HepG2 (cell line): ENCODE results near the gene ANKRD44. TPM values are rescaled to one million over a fixed set of nuclear protein-coding genes. Genes with fewer than 3 reads are reported as not detected.

Experiments
- ATAC-seq: fragments of 200-7000 bp; cut with Tn5 transposase; 3 replicates; pipeline ENCODE4 v1.9.1; 2020; ENCODE audit warnings: mild to moderate bottlenecking, moderate library complexity
- BruUV-seq: library from RNA; stranded (reverse); fragments of 400-500 nt; replicated peaks from 2 replicates; lab custom pipeline; 2021; lab: Mats Ljungman, UMichigan
- CTCF ChIA-PET: fragments of 300-600 bp; formaldehyde crosslinking; extraction: SDS; loops from one replicate; lab custom pipeline; 2021; ENCODE audit warnings: low total read pairs, inconsistent platforms, low intra/inter-chr PET ratio; lab: Yijun Ruan, JAX
- POLR2A ChIA-PET: fragments of 350-600 bp; sonication (Branson Sonifier 250); formaldehyde crosslinking; loops from one replicate; lab custom pipeline; 2020; ENCODE audit warnings: antibody characterized with exemption, inconsistent platforms; lab: Yijun Ruan, JAX
- DNase-seq: peaks from one replicate; pipeline ENCODE4 v3.0.0-alpha.2; 2015; ENCODE audit warnings: low spot score
- FAIRE-seq: peaks from 3 replicates; lab custom pipeline; 2011; peaks lifted over from hg19 to GRCh38; lab: Jason Lieb, UNC
- H2AFZ ChIP-seq: one replicate; pipeline ENCODE4 v1.6.1; 2011; ENCODE audit warnings: low read length, inconsistent platforms
- H3K27ac ChIP-seq: fragments of 300-600 bp; 3 replicates; pipeline ENCODE4 v1.8.0; 2011; ENCODE audit warnings: mixed run types, mild to moderate bottlenecking, mixed read lengths, low read length, inconsistent platforms; ENCODE audit not compliant: insufficient read depth; ENCODE audit errors: extremely low read length
- H3K27me3 ChIP-seq, 2 experiments: fragments of 200-600 bp in 1 of 2; 2 replicates in 1 of 2; 3 replicates in 1 of 2; pipeline versions ENCODE4 v1.6.0 to v1.8.0; 2011; ENCODE audit warnings: low read length in 2 of 2, mild to moderate bottlenecking in 2 of 2, moderate library complexity in 2 of 2, inconsistent platforms in 1 of 2; ENCODE audit not compliant: insufficient read depth in 2 of 2, control insufficient read depth in 1 of 2
- H3K36me3 ChIP-seq, 2 experiments: fragments of 200-600 bp in 1 of 2; replicated peaks in 1 of 2; 2 replicates in 1 of 2; 3 replicates in 1 of 2; pipeline versions ENCODE4 v1.5.1 to v1.8.0; 2011; ENCODE audit warnings: low read length in 2 of 2, inconsistent platforms in 1 of 2; ENCODE audit not compliant: insufficient read depth in 2 of 2, control insufficient read depth in 1 of 2
- H3K4me1 ChIP-seq: 2 replicates; pipeline ENCODE4 v1.5.1; 2012; ENCODE audit warnings: low read length, inconsistent platforms; ENCODE audit not compliant: insufficient read depth
- H3K4me2 ChIP-seq: 2 replicates; pipeline ENCODE4 v1.6.0; 2011; ENCODE audit warnings: low read depth, low read length, inconsistent platforms
- H3K4me3 ChIP-seq, 3 experiments: fragments of 200-600 bp in 1 of 3; sonication (generic), shearing (Covaris generic) in 1 of 3; replicated peaks in 1 of 3; 2 replicates each; pipeline ENCODE4 v1.5.1; 2011 to 2016; ENCODE audit warnings: low read length in 3 of 3, inconsistent platforms in 2 of 3, low read depth in 2 of 3, mild to moderate bottlenecking in 2 of 3, control low read depth in 1 of 3, mixed read lengths in 1 of 3; ENCODE audit not compliant: insufficient read depth in 1 of 3
- H3K79me2 ChIP-seq: one replicate; pipeline ENCODE4 v1.6.1; 2011; ENCODE audit warnings: low read length, inconsistent platforms; ENCODE audit not compliant: insufficient read depth
- H3K9ac ChIP-seq: 2 replicates; pipeline ENCODE4 v1.6.0; 2011; ENCODE audit warnings: mild to moderate bottlenecking, low read depth, low read length, inconsistent platforms; ENCODE audit not compliant: insufficient read depth
- H3K9me3 ChIP-seq: 2 replicates; pipeline ENCODE4 v1.5.1; 2012; ENCODE audit warnings: mild to moderate bottlenecking, low read length
- H4K20me1 ChIP-seq: 2 replicates; pipeline ENCODE4 v1.6.0; 2011; ENCODE audit warnings: inconsistent platforms, mild to moderate bottlenecking, low read length, moderate library complexity; ENCODE audit not compliant: insufficient read depth
- CEBPZ ChIP-seq: IDR thresholded peaks from 2 replicates; pipeline ENCODE4 v1.6.1; 2012; ENCODE audit warnings: low read length, improper control_type of control experiment
- FOSL2 ChIP-seq: sonication (generic); formaldehyde crosslinking; IDR thresholded peaks from 2 replicates; pipeline ENCODE4 v1.4.0; 2020; ENCODE audit warnings: missing genetic modification reagents
- MED8 ChIP-seq: sonication (generic); formaldehyde crosslinking; IDR thresholded peaks from 2 replicates; pipeline ENCODE4 v1.8.1; 2023; ENCODE audit warnings: mild to moderate bottlenecking, missing genetic modification reagents; ENCODE audit not compliant: insufficient replicate concordance
- MEF2D ChIP-seq: sonication (generic); formaldehyde crosslinking; IDR thresholded peaks from 2 replicates; pipeline ENCODE4 v1.5.1; 2020; ENCODE audit warnings: mild to moderate bottlenecking, missing genetic modification reagents
- MEIS2 ChIP-seq: sonication (generic); formaldehyde crosslinking; IDR thresholded peaks from 2 replicates; pipeline ENCODE4 v1.9.0; 2021; ENCODE audit warnings: mild to moderate bottlenecking, missing genetic modification reagents
- NCOR1 ChIP-seq: fragments of 200-600 bp; sonication (generic); IDR thresholded peaks from 2 replicates; pipeline ENCODE4 v1.7.0; 2017; ENCODE audit warnings: antibody characterized with exemption, low read length, borderline replicate concordance
- NR3C1 ChIP-seq: sonication (generic); formaldehyde crosslinking; IDR thresholded peaks from 2 replicates; pipeline ENCODE4 v1.4.0; 2020; ENCODE audit warnings: missing genetic modification reagents
- SIX1 ChIP-seq: sonication (generic); formaldehyde crosslinking; IDR thresholded peaks from 2 replicates; pipeline ENCODE4 v1.4.0; 2020; ENCODE audit warnings: missing genetic modification reagents, borderline replicate concordance
- SNRNP70 ChIP-seq: fragments of 200-400 bp; formaldehyde crosslinking; IDR thresholded peaks from 2 replicates; pipeline ENCODE4 v1.6.1; 2017; ENCODE audit warnings: mild to moderate bottlenecking, low read depth, low read length, moderate library complexity
- SOX5 ChIP-seq: IDR thresholded peaks from 2 replicates; pipeline ENCODE4 v1.6.1; 2016; ENCODE audit warnings: borderline replicate concordance
- ZNF17 ChIP-seq: sonication (generic); formaldehyde crosslinking; IDR thresholded peaks from 2 replicates; pipeline ENCODE4 v1.5.0; 2020; ENCODE audit warnings: mild to moderate bottlenecking, missing genetic modification reagents
- ZNF383 ChIP-seq: sonication (generic); formaldehyde crosslinking; IDR thresholded peaks from 2 replicates; pipeline ENCODE4 v1.4.0; 2020; ENCODE audit warnings: missing genetic modification reagents, mild to moderate bottlenecking, borderline replicate concordance
- ZNF772 ChIP-seq: sonication (generic); formaldehyde crosslinking; IDR thresholded peaks from 2 replicates; pipeline ENCODE4 v1.5.0; 2020; ENCODE audit warnings: mild to moderate bottlenecking, missing genetic modification reagents
- ZNF83 ChIP-seq: sonication (generic); formaldehyde crosslinking; IDR thresholded peaks from 2 replicates; pipeline ENCODE4 v1.4.0; 2020; ENCODE audit warnings: missing genetic modification reagents, mild to moderate bottlenecking, borderline replicate concordance
- ZSCAN29 ChIP-seq: sonication (generic); formaldehyde crosslinking; conservative IDR thresholded peaks from 2 replicates; pipeline ENCODE4 v1.4.0; 2020; ENCODE audit warnings: mild to moderate bottlenecking, missing genetic modification reagents
- WGBS: methylation state at CpG from one replicate; pipeline ENCODE4 v1.1.6; 2017; ENCODE audit warnings: low lambda C conversion rate; 5-methylcytosine and 5-hydroxymethylcytosine counted together
- in situ Hi-C: cut with HindIII; loops from 2 replicates; pipeline ENCODE4 v1.10.0; 2017; ENCODE audit warnings: low pct_unique_long_range_greater_than_20kb; ENCODE audit not compliant: extremely low pct_ligation_motif_present
- intact Hi-C: fragments of 100-400 bp; cut with micrococcal nuclease; formaldehyde crosslinking; loops from one replicate; pipeline ENCODE4 v1.10.0; 2022; ENCODE audit not compliant: unreplicated experiment
- polyA plus RNA-seq, 8 experiments: library from polyadenylated mRNA; depleted of rRNA in 3 of 8; stranded (reverse) in 7 of 8; unstranded in 1 of 8; fragments of >200 nt; fragmentation: Illumina TruSeq in 4 of 8; extraction: Trizol in 4 of 8; gene quantifications; 2 replicates each; pipeline versions ENCODE4 v1.2.1 to v1.2.3, GENCODE V29; 2011 to 2016; ENCODE audit warnings: low read depth in 4 of 8, missing spikeins in 1 of 8, mixed read lengths in 1 of 8; ENCODE audit not compliant: insufficient read depth in 1 of 8
- total RNA-seq, 5 experiments: library from RNA; depleted of rRNA; stranded (reverse); fragments of >200 nt; fragmentation: Illumina TruSeq; extraction: Trizol; gene quantifications; 2 replicates each; pipeline ENCODE4 v1.2.3, GENCODE V29; 2016; ENCODE audit warnings: low read depth in 1 of 5
- TF ChIP-seq, protein P1 (sequence below), 2 experiments: fragments of 450-650 bp in 1 of 2; sonication (generic) in 1 of 2; formaldehyde crosslinking; IDR thresholded peaks; 2 replicates each; pipeline versions ENCODE4 v1.5.0 to v1.8.0; 2020 to 2022; ENCODE audit warnings: mild to moderate bottlenecking in 1 of 2, missing genetic modification reagents in 1 of 2
- TF ChIP-seq, protein P2 (sequence below): sonication (generic); formaldehyde crosslinking; IDR thresholded peaks from 2 replicates; pipeline ENCODE4 v1.8.1; 2022; ENCODE audit warnings: mild to moderate bottlenecking, missing genetic modification reagents

Gene ANKRD44
- total and polyA plus RNA-seq, 2 of the 13 experiments (the other 11 are each of a cell fraction or from before 2014, with no cell fraction given) = 0.04 to 0.11 TPM

DNA sequence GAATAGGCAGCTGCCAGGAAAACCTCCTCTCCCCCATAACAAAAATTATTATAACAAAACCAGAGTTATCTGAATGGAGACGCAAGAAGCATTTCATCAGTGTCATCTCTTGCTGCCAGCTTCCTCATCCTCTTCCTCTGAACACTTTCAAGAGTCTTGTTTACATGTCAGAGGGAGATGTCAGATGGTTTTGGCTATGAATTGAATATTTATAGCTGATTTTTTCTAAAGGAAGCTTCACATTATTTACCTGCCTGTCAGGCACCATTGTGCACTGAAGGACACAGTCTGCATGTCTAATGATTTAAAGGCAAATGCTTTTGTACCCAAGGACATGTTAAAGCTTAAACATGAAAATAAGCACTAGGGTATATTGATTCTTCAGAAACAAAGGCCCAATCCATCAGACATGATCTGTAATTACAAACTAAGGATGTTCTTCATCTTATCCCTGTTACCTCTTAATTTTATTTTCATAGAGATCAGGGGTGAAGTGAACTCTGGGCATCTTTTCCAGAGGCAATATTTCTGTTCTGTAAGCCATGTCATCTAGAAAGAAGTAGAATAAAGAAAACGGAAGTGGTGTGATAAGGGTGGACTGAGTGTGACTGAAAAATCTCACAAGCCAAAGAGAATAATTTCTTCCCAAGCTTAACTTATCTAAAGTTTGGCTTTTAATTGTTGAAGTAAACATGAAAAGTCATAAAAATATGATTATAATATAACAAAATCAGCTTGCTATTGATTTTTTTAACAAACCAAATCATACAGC is 168.7 kb downstream of the ANKRD44 start (continued):
- TF ChIP-seq NCOR1 (no peak), ZNF83 (CRISPR knock-in tag) (no peak), ZNF17 (CRISPR knock-in tag) (no peak), NR3C1 (CRISPR knock-in tag) (no peak), ZSCAN29 (CRISPR knock-in tag) (no peak), SNRNP70 (no peak), FOSL2 (CRISPR knock-in tag) (no peak)
- TF ChIP-seq, protein P1, sequence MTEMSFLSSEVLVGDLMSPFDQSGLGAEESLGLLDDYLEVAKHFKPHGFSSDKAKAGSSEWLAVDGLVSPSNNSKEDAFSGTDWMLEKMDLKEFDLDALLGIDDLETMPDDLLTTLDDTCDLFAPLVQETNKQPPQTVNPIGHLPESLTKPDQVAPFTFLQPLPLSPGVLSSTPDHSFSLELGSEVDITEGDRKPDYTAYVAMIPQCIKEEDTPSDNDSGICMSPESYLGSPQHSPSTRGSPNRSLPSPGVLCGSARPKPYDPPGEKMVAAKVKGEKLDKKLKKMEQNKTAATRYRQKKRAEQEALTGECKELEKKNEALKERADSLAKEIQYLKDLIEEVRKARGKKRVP (CRISPR knock-in tag; IDR thresholded peaks at IDR 0.05) = no peak

DNA sequence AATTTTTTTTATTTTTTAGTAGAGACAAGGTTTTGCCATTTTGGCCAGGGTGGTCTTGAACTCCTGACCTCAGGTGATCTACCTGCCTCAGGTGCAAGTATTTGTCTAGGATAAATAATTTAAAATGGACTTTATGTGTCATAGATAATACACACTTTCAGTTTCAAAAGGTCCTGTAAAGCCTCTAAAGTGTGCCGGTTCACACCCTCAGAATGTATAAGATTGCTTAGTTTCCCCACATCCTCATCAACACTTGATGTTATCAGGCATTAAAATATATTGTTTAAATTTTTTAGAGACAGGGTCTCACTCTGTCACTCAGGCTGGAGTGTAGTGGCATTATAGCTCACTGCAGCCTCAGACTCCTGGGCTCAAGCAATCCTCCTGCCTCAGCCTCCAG is 170.5 kb downstream of the ANKRD44 start:
- no peaks in the 10 kb centered on the region for H3K79me2 ChIP-seq
- in situ Hi-C loops (no loop called here), intact Hi-C loops (no loop called here)
- FAIRE-seq (no peak), DNase-seq (no peak), ATAC-seq (no peak)
- H3K4me1 ChIP-seq = no peaks in the 10 kb centered on the region
- ChIA-PET POLR2A (no interaction called here), CTCF (no interaction called here)
- H2AFZ ChIP-seq = no peak overlapping the region
- H3K9ac ChIP-seq = no peak overlapping the region
- no peaks in the 10 kb centered on the region for H3K9me3 ChIP-seq
- H3K36me3 ChIP-seq = no peaks in the 10 kb centered on the region
- no peak overlapping the region for H3K4me2 ChIP-seq
- BruUV-seq = no TSS peak
- no peaks in the 10 kb centered on the region; a peak in 1 of 5 replicates for H3K27me3 ChIP-seq
- no peak overlapping the region for H3K27ac ChIP-seq
- H4K20me1 ChIP-seq = no peaks in the 10 kb centered on the region
- WGBS = 89% methylated on average over 1 of the region's 1 CpG
- H3K4me3 ChIP-seq = no peak overlapping the region
- no peak for TF ChIP-seq SIX1 (CRISPR knock-in tag)
- TF ChIP-seq MED8 (CRISPR knock-in tag) = no peak
- TF ChIP-seq MEF2D (CRISPR knock-in tag) = no peak
- no peak for TF ChIP-seq CEBPZ
- no peak for TF ChIP-seq SOX5 (CRISPR knock-in tag)
- no peak for TF ChIP-seq ZNF772 (CRISPR knock-in tag)
- TF ChIP-seq SNRNP70 = no peak
- no peak for TF ChIP-seq MEIS2 (CRISPR knock-in tag)
- no peak for TF ChIP-seq ZNF383 (CRISPR knock-in tag)
- TF ChIP-seq, protein P2, sequence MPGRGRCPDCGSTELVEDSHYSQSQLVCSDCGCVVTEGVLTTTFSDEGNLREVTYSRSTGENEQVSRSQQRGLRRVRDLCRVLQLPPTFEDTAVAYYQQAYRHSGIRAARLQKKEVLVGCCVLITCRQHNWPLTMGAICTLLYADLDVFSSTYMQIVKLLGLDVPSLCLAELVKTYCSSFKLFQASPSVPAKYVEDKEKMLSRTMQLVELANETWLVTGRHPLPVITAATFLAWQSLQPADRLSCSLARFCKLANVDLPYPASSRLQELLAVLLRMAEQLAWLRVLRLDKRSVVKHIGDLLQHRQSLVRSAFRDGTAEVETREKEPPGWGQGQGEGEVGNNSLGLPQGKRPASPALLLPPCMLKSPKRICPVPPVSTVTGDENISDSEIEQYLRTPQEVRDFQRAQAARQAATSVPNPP (CRISPR knock-in tag) = no peak
